Measurements from ENCODE around the gene ZYX. TPM values are rescaled to one million over a fixed set of nuclear protein-coding genes. Genes with fewer than 3 reads are reported as not detected.

Gene ZYX
- total and polyA plus RNA-seq, 2 of the 13 experiments (the other 11 are each of a cell fraction or from before 2014, with no cell fraction given) = 9.9 to 13.7 TPM

DNA sequence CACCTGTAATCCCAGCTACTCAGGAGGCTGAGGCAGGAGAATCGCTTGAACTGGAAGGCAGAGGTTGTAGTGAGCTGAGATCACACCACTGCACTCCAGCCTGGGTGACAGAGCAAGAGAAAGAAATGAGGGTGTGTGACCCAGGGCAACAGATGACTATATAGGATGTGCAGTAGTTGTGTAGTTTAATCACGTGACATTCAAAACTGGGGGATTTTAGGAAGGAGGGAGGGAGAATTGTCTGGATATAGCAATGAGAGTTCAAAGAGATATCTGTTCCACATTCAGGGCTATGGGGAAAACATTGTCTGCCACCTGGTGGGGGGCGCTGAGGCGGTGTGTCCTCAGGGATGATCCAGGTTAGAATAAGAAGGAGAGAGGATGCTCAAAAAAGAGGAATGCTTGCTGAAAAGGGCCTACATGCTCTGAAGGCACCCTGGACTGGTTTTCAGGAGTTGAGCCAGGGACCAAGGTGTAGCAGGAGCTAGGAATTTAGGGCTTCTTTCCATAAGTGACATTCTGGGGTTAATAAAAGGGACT, 7.8 kb upstream of the ZYX start:
- Histone ChIP-seq H3K9ac (ENCODE audit: insufficient read depth, low read depth, low read length) (no peak overlapping the region), H2AFZ (ENCODE audit: low read length) (no peak overlapping the region), H3K36me3 (replicated peaks in 1 of 2; ENCODE audit: control insufficient read depth in 1 of 2, insufficient read depth in 2 of 2, low read length in 2 of 2) (no peaks in the 10 kb centered on the region), H3K4me1 (ENCODE audit: insufficient read depth, low read length) (peaks cover 18% of the 10 kb centered on the region; the same call in 1 of the 2 replicates), H4K20me1 (ENCODE audit: insufficient read depth, low read length) (no peaks in the 10 kb centered on the region), H3K4me3 (replicated peaks in 1 of 3; ENCODE audit: insufficient read depth in 1 of 3, low read depth in 2 of 3, low read length in 3 of 3) (no peak overlapping the region), H3K9me3 (ENCODE audit: low read length) (no peaks in the 10 kb centered on the region), H3K27me3 (ENCODE audit: control insufficient read depth in 1 of 2, insufficient read depth in 2 of 2, low read length in 2 of 2) (peaks cover 0 to 7% of the 10 kb centered on the region in 2 experiments; a peak in 1 of 5 replicates), H3K27ac (ENCODE audit: extremely low read length, insufficient read depth, low read length) (no peak overlapping the region), H3K79me2 (ENCODE audit: insufficient read depth, low read length) (no peaks in the 10 kb centered on the region), H3K4me2 (ENCODE audit: low read depth, low read length) (no peak overlapping the region)
- ATAC-seq (peak; percentile 63), DNase-seq (ENCODE audit: low spot score) (no peak), FAIRE-seq (no peak)
- POLR2A ChIA-PET = no interaction called here
- no TSS peak for BruUV-seq (replicated peaks)
- CTCF ChIA-PET (ENCODE audit: low intra/inter-chr PET ratio, low total read pairs) = no interaction called here
- WGBS (ENCODE audit: low lambda C conversion rate) = 51% methylated on average over 4 of the region's 4 CpGs
- intact Hi-C loops (cut with micrococcal nuclease; ENCODE audit: unreplicated experiment) (no loop called here), in situ Hi-C loops (cut with HindIII; ENCODE audit: extremely low pct_ligation_motif_present, low pct_unique_long_range_greater_than_20kb) (no loop called here)
- TF ChIP-seq TSC22D2 (CRISPR knock-in tag; IDR thresholded peaks at IDR 0.05; ENCODE audit: borderline replicate concordance) (no peak), STAG1 (CRISPR knock-in tag; IDR thresholded peaks at IDR 0.05) (0 out of 2 replicates have a peak, but pooled peaks have one; percentile 20), KMT2B (CRISPR knock-in tag; IDR thresholded peaks at IDR 0.05) (no peak), ZSCAN25 (CRISPR knock-in tag; IDR thresholded peaks at IDR 0.05) (no peak), STAT5B (CRISPR knock-in tag; IDR thresholded peaks at IDR 0.05) (no peak), ZNF781 (CRISPR knock-in tag; IDR thresholded peaks at IDR 0.05; ENCODE audit: borderline replicate concordance, not compliant biosample characterization) (no peak), RNF2 (conservative IDR thresholded peaks at IDR 0.05; ENCODE audit: low read depth) (no peak), ZNF552 (CRISPR knock-in tag; IDR thresholded peaks at IDR 0.05; ENCODE audit: borderline replicate concordance) (no peak), NFE2 (CRISPR knock-in tag; IDR thresholded peaks at IDR 0.05) (no peak), FOXA3 (CRISPR knock-in tag; IDR thresholded peaks at IDR 0.05) (no peak), FOSL2 (CRISPR knock-in tag; IDR thresholded peaks at IDR 0.05) (no peak), RAD51 (IDR thresholded peaks at IDR 0.05; ENCODE audit: borderline replicate concordance) (peak; percentile 90)
- TF ChIP-seq, protein P1, sequence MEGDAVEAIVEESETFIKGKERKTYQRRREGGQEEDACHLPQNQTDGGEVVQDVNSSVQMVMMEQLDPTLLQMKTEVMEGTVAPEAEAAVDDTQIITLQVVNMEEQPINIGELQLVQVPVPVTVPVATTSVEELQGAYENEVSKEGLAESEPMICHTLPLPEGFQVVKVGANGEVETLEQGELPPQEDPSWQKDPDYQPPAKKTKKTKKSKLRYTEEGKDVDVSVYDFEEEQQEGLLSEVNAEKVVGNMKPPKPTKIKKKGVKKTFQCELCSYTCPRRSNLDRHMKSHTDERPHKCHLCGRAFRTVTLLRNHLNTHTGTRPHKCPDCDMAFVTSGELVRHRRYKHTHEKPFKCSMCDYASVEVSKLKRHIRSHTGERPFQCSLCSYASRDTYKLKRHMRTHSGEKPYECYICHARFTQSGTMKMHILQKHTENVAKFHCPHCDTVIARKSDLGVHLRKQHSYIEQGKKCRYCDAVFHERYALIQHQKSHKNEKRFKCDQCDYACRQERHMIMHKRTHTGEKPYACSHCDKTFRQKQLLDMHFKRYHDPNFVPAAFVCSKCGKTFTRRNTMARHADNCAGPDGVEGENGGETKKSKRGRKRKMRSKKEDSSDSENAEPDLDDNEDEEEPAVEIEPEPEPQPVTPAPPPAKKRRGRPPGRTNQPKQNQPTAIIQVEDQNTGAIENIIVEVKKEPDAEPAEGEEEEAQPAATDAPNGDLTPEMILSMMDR (CRISPR knock-in tag; IDR thresholded peaks at IDR 0.05) = peak; percentile 13; the same call in 1 of the 2 replicates
- TF ChIP-seq, protein P2, sequence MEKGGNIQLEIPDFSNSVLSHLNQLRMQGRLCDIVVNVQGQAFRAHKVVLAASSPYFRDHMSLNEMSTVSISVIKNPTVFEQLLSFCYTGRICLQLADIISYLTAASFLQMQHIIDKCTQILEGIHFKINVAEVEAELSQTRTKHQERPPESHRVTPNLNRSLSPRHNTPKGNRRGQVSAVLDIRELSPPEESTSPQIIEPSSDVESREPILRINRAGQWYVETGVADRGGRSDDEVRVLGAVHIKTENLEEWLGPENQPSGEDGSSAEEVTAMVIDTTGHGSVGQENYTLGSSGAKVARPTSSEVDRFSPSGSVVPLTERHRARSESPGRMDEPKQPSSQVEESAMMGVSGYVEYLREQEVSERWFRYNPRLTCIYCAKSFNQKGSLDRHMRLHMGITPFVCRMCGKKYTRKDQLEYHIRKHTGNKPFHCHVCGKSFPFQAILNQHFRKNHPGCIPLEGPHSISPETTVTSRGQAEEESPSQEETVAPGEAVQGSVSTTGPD (CRISPR knock-in tag; IDR thresholded peaks at IDR 0.05) = no peak
- TF ChIP-seq, protein P3, sequence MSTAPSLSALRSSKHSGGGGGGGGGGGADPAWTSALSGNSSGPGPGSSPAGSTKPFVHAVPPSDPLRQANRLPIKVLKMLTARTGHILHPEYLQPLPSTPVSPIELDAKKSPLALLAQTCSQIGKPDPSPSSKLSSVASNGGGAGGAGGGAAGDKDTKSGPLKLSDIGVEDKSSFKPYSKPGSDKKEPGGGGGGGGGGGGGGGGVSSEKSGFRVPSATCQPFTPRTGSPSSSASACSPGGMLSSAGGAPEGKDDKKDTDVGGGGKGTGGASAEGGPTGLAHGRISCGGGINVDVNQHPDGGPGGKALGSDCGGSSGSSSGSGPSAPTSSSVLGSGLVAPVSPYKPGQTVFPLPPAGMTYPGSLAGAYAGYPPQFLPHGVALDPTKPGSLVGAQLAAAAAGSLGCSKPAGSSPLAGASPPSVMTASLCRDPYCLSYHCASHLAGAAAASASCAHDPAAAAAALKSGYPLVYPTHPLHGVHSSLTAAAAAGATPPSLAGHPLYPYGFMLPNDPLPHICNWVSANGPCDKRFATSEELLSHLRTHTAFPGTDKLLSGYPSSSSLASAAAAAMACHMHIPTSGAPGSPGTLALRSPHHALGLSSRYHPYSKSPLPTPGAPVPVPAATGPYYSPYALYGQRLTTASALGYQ (CRISPR knock-in tag; IDR thresholded peaks at IDR 0.05) = no peak
- TF ChIP-seq, protein P4, sequence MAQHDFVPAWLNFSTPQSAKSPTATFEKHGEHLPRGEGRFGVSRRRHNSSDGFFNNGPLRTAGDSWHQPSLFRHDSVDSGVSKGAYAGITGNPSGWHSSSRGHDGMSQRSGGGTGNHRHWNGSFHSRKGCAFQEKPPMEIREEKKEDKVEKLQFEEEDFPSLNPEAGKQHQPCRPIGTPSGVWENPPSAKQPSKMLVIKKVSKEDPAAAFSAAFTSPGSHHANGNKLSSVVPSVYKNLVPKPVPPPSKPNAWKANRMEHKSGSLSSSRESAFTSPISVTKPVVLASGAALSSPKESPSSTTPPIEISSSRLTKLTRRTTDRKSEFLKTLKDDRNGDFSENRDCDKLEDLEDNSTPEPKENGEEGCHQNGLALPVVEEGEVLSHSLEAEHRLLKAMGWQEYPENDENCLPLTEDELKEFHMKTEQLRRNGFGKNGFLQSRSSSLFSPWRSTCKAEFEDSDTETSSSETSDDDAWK (CRISPR knock-in tag; IDR thresholded peaks at IDR 0.05) = no peak

Measured in HepG2 (cell line).